ENCODE results near the gene PLEKHN1. TPM values are rescaled to one million over a fixed set of nuclear protein-coding genes. Genes with fewer than 3 reads are reported as not detected.

The PLEKHN1 gene
- total and polyA plus RNA-seq, 2 experiments from 2014 or later, result 0.60 to 2.4 TPM

DNA sequence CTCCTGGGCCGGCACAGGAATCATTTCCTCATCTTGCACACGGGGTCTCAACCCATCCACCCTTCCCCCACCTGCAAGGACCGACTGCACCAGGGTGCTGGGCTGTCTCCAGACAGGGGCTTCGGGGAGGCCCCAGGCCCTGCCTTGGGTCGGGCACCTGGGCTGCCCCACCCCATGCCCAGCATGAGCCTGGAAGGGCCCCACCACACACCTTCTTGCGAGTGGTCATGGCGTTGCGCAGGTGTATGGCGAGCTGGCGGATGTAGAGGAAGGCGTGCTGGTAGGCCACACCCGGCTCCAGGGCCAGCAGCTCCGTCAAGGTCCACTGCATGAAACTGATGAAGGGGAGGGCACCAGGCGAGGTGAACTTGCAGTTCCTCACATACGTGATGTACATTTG, 14.1 kb upstream of the PLEKHN1 start:
- peaks cover 2% of the 10 kb centered on the region for H3K79me2 ChIP-seq
- H3K9me2 ChIP-seq (replicated peaks; ENCODE audit: insufficient read depth), result no peaks in the 10 kb centered on the region
- no peaks in the 10 kb centered on the region for H3K27me3 ChIP-seq
- no peak for DNase-seq (ENCODE audit: low spot score)
- no peak overlapping the region for H2AFZ ChIP-seq
- TF ChIP-seq, protein P1, sequence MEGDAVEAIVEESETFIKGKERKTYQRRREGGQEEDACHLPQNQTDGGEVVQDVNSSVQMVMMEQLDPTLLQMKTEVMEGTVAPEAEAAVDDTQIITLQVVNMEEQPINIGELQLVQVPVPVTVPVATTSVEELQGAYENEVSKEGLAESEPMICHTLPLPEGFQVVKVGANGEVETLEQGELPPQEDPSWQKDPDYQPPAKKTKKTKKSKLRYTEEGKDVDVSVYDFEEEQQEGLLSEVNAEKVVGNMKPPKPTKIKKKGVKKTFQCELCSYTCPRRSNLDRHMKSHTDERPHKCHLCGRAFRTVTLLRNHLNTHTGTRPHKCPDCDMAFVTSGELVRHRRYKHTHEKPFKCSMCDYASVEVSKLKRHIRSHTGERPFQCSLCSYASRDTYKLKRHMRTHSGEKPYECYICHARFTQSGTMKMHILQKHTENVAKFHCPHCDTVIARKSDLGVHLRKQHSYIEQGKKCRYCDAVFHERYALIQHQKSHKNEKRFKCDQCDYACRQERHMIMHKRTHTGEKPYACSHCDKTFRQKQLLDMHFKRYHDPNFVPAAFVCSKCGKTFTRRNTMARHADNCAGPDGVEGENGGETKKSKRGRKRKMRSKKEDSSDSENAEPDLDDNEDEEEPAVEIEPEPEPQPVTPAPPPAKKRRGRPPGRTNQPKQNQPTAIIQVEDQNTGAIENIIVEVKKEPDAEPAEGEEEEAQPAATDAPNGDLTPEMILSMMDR (IDR thresholded peaks at IDR 0.05; ENCODE audit: poor library complexity), result no peak
- TF ChIP-seq EZH2 (IDR thresholded peaks at IDR 0.05; ENCODE audit: borderline replicate concordance) (no peak), EZH2phosphoT487 (IDR thresholded peaks at IDR 0.05; ENCODE audit: low read depth, severe bottlenecking, unreplicated experiment) (no peak)
- H3K9me3 ChIP-seq (ENCODE audit: low read depth), result no peaks in the 10 kb centered on the region
- no peaks in the 10 kb centered on the region for H3K4me1 ChIP-seq (ENCODE audit: insufficient read depth)
- no peak overlapping the region for H3K4me3 ChIP-seq
- no peak overlapping the region for H3K4me2 ChIP-seq
- H3K36me3 ChIP-seq (replicated peaks; ENCODE audit: insufficient read depth, low read depth), result no peaks in the 10 kb centered on the region
- no peak overlapping the region for H3K27ac ChIP-seq
- WGBS (ENCODE audit: low lambda C conversion rate, missing lambda C conversion rate), result 95% methylated on average over 15 of the region's 15 CpGs
- H4K20me1 ChIP-seq (ENCODE audit: insufficient read depth, poor library complexity, severe bottlenecking), result peaks cover 2% of the 10 kb centered on the region

DNA sequence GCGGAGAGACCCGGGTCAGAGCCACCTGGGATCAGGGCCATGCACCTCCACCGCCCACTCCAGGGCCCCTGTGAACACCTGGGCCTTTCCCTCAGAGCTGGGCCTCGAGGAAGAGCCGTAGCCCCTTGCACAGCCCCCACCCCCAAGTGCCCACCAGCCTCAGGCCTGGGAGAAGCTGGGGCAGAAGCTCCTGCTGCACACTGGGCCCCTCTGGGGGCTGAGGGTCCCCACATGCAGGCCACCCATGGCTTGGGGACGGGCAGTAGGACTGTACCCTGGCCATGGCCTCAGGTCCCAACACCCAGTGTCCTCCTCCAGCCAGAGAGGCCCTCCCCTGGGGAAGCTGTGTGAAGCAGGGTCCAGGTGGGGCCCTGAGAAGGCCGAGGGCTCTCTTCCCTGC, 13.7 kb upstream of the PLEKHN1 start:
- H3K4me3 ChIP-seq, result no peak overlapping the region
- H3K9me2 ChIP-seq (replicated peaks; ENCODE audit: insufficient read depth), result no peaks in the 10 kb centered on the region
- H3K9me3 ChIP-seq (ENCODE audit: low read depth), result no peaks in the 10 kb centered on the region
- H3K27ac ChIP-seq, result no peak overlapping the region
- H4K20me1 ChIP-seq (ENCODE audit: insufficient read depth, poor library complexity, severe bottlenecking), result peaks cover 5% of the 10 kb centered on the region
- no peak overlapping the region for H2AFZ ChIP-seq
- no peak for DNase-seq (ENCODE audit: low spot score)
- no peaks in the 10 kb centered on the region for H3K4me1 ChIP-seq (ENCODE audit: insufficient read depth)
- H3K79me2 ChIP-seq, result peaks cover 6% of the 10 kb centered on the region
- no peaks in the 10 kb centered on the region for H3K36me3 ChIP-seq (replicated peaks; ENCODE audit: insufficient read depth, low read depth)
- H3K4me2 ChIP-seq, result no peak overlapping the region
- TF ChIP-seq EZH2 (IDR thresholded peaks at IDR 0.05; ENCODE audit: borderline replicate concordance) (no peak), EZH2phosphoT487 (IDR thresholded peaks at IDR 0.05; ENCODE audit: low read depth, severe bottlenecking, unreplicated experiment) (no peak)
- TF ChIP-seq, protein P1 (IDR thresholded peaks at IDR 0.05; ENCODE audit: poor library complexity), result no peak
- no peaks in the 10 kb centered on the region for H3K27me3 ChIP-seq
- 92% methylated on average over 7 of the region's 7 CpGs for WGBS (ENCODE audit: low lambda C conversion rate, missing lambda C conversion rate)

DNA sequence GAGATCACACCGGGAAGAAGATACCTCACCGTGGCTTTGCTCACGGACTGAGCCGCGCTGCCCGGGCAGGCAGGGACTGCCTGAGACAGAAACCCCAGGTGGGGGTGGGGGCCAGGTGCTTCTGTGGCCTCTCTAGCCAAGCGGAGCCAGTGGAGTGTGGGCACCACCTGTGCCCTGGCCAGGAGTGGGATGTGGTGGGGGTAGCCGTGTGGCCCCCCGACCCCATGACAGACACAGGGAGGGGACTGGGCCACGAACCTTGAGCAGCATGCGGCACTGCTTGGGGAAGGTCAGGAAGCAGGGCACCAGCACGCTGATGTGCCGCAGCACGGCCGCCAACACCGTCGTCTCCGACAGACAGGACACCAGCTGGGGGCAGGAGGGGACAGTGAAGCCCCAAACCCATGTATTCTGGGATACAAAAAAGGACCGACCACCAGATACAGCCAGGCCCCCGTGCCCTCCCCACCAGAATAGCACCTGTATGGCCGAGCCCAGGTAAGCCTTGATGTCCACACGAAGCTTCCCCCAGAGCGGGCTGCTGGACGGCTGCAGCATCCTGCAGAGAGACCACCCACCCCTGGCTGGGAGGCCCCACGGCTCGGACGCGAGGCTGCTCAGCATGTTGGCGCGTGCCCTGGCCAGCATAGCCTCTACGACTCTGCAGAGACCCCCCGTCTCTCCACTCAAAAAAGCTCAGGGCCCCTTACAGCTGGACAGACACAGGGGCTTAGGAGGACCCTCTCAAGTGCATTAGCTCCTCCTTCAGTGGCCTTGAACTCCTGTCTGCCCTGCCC, 12.6 kb upstream of the PLEKHN1 start:
- Histone ChIP-seq H3K4me2 (no peak overlapping the region), H4K20me1 (ENCODE audit: insufficient read depth, poor library complexity, severe bottlenecking) (peaks cover 7% of the 10 kb centered on the region), H3K4me1 (ENCODE audit: insufficient read depth) (peaks cover 3% of the 10 kb centered on the region), H3K27ac (no peak overlapping the region), H3K9me2 (replicated peaks; ENCODE audit: insufficient read depth) (no peaks in the 10 kb centered on the region), H3K27me3 (no peaks in the 10 kb centered on the region), H3K9me3 (ENCODE audit: low read depth) (no peaks in the 10 kb centered on the region), H3K36me3 (replicated peaks; ENCODE audit: insufficient read depth, low read depth) (no peaks in the 10 kb centered on the region), H3K4me3 (no peak overlapping the region), H3K79me2 (peaks cover 16% of the 10 kb centered on the region), H2AFZ (no peak overlapping the region)
- 94% methylated on average over 32 of the region's 32 CpGs for WGBS (ENCODE audit: low lambda C conversion rate, missing lambda C conversion rate)
- no peak for DNase-seq (ENCODE audit: low spot score)
- TF ChIP-seq, protein P1 (IDR thresholded peaks at IDR 0.05; ENCODE audit: poor library complexity), result no peak
- TF ChIP-seq EZH2 (IDR thresholded peaks at IDR 0.05; ENCODE audit: borderline replicate concordance), result no peak
- TF ChIP-seq EZH2phosphoT487 (IDR thresholded peaks at IDR 0.05; ENCODE audit: low read depth, severe bottlenecking, unreplicated experiment), result no peak

All from hepatocyte (in vitro differentiated cells).